ENCODE data around the gene FGFRL1.

FGFRL1 gene, protein sequence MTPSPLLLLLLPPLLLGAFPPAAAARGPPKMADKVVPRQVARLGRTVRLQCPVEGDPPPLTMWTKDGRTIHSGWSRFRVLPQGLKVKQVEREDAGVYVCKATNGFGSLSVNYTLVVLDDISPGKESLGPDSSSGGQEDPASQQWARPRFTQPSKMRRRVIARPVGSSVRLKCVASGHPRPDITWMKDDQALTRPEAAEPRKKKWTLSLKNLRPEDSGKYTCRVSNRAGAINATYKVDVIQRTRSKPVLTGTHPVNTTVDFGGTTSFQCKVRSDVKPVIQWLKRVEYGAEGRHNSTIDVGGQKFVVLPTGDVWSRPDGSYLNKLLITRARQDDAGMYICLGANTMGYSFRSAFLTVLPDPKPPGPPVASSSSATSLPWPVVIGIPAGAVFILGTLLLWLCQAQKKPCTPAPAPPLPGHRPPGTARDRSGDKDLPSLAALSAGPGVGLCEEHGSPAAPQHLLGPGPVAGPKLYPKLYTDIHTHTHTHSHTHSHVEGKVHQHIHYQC

DNA sequence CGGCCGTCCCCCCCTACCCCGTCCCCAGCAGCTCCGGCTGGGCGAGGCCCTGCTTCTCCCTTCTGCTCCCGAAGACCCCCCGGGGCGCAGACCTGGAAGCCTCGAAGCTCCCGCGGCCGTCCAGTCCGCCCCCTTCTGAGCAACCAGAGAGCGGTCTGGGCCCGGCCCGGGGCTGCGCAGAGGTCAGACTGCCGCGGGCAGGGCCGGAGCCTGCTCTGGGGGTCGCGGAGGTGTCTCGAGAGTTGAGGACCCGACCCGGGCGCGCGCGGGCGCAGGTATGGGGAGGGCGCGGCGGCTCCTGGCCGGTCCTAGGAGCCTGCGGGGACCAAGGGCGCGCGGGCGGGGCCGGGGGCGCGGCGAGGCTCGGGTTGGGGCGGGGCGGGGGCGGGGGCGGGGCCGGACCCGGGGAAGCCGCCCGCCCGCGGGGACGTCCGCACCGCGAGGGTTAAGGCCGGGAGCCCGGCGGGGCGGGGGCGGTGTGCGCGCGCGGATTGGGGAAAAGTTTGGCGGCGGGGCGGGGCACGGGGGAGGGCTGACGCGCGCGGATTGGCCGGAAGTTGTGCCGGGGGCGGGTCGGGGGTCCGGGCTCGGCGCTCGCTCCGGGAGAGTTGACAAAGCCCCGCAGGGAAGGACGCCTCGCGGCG is at the start of gene FGFRL1:
FGFRL1 (plus strand) TSS at position 605 of the 644 bp plus-strand sequence. CDS start 860 bp downstream, outside the sequence.
- DNase-seq: peak; percentile 92

DNA sequence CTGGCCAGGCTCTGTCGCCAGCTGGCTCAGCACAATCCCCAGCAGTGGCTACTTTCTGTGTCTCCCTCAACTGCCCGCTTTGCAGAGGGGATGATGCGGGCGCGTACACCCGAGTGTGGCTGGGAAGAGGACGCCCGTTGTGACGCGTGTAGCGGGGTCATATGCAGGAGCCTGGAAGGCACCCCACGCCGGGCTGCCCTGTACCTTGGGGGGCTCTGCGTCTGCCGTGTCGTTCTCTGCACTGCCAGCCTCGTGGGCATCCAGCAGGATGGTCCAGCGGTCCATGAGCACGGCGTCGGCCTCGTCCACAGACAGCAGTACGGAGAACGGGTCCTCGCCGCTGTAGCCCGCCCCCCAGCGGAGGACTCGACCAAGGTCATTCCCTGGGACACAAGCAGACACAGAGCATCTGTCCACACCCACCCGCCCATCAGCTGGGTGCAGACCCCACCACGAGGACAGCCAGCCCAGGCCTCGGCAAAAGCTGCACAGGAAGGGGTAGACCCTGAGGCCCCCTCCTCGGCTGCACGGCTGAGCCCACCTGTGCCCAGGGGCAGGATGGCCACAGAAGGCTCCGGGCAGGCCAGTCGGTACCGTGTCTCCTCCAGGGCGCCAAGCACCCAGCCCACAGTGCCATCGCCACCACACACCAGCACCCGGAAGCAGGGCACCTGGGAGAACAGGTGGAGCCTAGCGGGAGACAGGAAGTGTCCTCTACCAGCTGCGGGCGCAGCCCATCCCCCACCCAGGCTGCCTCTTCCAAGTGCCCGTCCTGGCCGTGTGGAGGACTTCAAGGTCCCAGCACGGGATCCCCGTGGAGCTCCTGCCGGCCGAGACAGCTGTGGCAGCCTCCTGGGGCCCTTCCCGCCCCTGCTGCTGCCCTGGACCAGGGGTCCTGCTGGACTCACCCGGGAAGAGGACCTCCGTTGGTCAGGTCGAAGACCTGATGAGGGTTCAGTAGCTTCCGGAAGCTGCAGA is 48.9 kb upstream of the FGFRL1 start:
- no peak for DNase-seq

DNA sequence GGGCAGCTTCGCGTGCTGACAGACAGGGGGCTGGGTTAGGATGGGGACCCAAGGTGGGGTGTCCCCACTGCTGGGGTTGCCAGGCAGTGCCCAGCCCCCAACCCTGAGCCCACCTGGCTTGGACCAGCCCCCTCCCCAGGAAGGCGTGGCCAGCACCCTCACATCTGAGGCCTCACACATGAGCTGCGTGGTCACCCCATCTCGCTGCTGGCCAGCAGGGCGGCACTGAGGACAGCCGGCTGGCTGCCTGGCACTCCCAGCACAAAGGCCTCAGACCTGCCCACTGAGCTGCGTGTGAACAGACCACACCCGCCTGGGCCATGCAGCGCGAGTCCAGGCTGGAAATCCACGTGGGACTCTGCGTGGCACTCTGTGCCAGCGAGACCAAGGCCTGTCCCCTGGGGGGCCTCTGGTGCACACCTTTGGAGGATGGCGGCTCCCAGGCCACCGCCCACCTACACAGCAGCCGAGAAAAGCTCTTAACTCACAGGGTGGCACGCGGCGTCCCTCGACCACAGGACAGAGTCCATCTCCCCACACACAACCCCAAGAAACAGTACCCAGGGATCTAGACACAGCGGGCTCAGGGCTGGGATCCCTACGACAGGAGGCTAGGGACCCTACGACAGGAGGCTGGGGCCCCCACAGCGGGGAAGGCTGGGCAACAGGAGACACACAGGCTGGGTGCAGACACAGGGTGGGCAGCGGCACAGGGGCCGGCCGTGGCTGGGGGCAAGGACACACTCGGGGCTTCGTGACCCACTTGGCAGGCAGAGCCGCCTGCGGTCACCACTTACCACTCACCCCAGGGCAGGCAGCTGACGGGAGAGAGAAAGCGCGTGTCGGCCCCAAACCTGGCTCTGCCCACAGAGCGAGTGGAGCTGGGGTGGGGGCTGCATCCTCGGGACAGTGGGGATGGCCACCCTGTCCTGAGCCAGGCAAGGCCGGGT is 47.9 kb upstream of the FGFRL1 start:
- DNase-seq: no peak

DNA sequence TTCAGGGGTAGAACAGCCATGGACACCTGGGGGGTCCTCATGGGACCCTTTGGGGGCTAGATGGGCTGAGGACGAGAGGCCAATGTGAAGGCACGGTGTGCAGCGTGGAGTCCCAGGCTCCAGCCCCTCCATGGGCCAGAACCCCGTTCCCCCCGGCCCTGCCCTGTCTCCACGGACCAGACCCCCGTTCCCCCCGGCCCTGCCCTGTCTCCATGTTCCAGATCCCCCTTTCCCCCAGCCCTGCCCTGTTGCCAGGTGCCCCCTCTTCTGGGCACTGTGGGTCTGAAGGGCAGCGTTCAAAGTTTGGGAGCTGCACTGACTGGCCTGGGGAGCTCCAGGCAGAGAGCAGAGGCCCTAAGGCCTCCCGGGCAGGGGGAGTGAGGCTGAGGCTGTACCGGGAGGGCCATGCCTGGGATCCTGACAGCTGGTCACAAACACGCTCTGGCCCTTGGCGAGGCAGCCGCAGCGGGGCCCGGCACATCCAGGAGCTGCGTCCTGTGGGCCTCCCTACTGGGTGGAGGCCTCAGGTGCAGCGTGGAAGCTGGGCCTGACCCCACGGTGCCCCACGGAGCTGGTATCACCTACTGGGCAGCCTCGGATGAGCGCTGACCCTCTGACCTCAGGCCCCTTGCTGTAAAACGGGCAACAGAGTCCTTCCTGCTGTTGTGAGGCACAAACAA is 46.9 kb upstream of the FGFRL1 start:
- DNase-seq: no peak

DNA sequence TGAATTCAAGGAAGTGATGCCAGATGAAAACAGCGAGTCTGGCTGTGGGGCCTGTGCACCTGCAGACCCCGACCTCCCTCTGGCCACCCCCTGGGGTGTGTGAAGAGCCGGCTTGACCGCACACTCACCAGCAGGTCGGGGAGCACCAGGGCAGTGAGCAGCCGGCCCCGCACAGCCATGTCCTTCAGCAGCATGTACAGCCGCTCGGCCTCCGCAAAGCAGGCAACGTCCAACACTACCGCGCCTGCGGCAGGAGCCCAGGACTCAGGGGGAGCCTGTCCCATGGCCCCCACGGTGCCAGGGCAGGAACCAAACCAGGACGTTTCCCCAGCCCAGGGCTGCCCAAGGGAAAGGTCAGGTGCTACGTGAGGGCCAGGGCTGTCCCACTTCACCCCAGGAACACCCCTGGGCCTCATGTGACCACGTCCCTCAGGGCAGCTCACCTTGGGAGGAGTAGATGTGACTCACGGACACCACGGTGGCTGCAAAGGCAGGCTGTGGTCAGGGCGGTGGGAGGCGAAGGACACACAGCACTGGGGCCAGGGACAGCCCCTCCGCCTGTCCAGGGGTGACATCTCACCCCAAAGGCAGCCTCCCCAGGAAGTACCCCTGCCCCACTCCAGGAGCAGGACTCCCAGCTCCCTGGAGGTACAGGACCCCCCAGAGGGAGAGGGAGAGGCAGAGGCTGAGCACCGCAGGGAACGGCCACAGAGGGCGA is 46.2 kb upstream of the FGFRL1 start:
- DNase-seq: no peak

DNA sequence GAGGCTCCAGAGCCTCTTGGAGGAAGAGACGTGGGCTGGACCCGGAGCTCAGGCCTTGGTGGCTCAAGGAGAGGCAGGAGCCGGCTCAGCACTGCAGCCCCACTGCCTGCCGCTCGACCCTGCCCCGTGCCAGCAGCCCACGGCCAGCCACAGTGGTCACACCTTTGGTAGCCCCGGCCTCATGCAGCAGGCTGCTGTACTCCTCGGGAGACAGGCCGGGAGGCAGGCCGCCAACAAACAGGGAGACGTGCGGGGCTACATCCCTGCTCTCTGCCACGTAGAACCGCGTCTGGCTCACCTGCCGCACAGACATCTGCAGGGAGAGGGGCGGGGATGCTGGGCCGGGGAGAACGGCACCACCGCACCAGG is 45.7 kb upstream of the FGFRL1 start:
- DNase-seq: no peak

DNA sequence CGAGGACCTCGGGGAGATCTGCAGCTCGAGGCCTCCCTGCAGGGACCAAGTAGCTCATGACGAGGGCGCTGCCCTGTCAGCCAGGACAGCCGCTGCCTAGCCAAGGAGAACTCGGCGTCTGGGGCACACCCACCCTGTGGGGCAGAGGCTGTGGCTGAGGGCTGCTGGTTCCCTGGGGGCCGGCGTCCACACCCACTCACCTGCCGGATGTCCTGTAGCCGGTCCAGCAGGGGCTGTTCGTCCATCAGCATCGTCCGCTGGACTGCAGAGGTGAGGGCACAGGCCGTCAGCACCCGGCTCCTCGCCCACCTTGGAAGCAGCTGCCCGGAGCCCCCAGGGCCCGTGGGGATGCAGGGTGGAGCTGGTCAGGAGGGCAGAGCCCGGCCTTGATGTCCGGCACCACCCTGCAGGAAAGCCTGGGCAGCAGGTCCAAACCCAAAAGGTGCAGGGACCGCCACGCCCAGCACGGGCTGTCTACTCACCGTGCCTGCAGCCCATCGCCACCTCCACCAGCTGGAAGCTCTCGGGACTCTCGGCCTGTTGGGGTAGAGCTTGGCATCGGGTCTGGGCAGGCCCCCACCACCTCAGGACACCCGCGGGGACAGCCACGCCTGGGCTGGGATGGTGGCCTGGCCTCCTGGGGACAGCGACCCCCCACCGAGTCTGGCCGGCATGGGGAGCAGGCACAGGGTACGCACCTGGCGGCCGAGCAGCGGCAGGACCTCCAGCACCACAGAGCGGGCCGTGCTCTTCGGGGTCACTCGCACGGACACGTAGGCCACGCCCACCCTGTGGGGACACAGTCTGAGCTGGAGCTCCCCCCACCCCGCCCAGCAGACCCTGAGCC is 44.9 kb upstream of the FGFRL1 start:
- DNase-seq: no peak

DNA sequence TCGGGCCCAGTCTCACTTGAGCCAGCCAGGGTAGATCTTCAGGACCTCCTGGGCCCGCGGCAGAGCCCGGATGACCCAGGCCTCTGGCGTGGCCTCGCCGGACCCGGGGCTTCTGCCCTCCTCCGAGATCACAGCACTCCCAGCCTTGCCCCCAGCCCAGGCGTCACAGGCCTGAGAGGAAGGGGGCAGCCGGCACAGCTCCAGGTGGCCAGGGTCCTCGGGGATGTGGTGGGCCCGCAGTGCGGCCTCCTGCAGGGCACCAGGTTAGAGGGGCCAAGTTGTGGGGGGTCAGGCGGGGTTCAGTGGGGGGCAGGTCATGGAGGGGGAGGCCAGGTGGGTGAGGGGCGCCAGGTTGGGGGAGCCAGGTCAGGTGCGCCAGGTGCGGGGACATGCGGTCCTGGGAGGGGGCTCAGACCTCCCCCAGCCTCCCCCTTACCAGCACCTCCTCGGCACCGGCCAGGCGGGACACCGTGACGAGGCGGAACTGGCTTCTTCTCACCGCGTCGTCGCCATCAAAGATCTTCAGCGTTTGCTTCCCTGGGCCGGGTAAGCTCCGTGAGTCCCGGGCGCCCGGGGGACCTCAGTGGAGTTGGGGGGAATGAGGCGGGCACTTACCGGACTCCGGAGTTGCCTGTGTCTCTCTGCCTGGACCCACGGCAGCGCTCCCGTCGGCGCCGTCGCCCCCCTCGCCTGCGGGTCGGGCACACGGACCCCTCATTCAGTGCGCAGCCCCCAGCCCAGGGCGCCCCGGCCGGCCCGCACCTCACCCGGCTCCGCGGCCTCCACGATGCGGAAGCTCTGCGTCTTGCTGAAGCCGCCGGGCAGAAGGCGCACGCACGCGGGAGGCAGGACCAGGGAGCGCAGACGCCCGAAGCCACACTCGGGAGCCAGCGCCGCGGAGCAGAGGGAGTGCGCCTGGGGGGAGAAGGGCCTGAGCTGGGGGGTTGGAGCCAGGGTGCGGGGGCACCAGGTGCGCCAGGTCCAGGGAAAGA is 44.0 kb upstream of the FGFRL1 start:
- peak; percentile 10 for DNase-seq

DNA sequence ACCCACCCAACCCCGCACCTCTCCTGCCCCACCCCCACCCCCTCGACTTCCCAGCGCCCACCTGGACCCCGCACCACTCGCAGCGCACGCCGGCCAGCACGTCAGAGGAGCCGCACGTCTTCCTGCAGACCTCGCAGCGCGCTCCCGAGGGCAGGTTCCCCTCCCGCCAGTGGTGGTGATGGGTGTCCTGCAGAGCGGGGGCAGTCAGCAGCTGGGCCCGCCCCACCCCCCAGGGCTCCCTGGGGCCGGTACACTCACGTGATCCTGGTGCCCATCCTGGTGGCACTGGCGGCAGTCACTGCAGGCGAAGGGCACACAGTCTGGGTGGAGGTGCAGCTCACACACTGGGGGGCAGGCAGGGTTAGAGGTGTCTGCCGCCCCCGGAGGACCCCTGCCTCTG is 43.2 kb upstream of the FGFRL1 start:
- no peak for DNase-seq

DNA sequence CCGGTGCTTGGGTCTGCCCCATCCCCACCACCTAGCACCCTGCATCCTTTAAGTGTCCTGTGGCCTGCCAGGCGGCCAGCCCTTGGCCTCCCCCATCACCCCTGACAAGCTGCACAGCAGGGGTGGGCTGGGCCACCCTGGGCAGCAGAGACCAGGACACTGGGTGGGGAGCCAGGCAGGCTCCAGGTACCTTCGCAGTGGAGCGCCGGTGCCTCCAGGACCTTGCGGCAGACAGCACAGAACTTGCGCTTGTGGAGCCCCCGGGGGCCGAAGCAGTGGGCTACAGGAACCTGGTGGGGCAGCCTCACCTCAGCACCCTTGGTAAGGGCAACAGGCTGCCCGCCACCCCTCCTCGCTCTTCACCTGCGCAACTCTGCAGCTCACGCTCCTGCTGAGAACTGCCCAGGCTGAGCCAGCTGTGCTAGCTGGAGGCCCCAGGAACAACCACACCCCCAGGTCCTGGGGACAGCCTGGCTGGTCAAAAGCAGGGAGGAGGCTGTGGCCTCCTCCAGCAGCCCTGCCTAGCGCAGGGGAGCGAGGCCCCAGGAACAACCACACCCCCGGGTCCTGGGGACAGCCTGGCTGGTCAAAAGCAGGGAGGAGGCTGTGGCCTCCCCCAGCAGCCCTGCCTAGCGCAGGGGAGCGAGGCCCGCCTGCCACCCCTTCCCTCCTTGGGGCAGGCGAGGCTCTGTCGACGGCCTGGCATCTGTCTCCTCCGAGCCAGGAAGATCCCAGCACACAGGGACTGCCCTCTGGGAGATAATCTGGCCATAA is 42.6 kb upstream of the FGFRL1 start:
- DNase-seq: no peak

DNA sequence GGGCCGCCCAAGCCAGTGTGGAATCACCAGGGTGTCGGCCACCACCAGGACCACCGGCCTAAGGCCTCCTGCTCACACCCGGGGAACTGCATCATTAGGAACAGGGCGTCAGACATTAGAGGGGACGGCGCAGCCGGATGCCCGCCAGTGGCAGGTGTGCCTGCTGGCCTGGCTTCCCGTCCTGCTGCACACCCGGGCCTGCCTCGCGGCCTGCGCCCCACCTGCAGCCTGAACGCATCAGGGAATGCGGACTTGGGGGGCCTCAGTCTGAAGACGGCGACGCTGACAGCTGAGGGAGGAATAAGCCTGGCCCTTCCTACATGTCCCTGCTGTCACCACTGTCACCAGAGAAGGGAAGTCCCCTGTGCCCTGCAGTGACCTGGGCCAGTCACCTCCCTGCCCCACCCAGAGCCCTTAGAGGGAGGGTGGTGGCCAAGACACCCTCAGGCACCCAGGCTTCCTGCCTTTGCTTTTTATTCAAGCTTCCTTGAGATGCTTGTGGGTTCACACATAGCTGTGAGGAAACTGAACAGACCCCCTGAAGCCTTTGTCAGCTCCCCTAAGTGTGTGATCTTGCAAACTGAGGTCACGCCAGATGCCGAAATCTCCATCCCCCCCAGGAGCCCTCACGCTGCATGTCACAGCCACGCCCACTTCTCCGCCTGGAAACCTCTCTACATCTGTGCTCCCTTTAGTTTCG is 41.2 kb upstream of the FGFRL1 start:
- DNase-seq: no peak

DNA sequence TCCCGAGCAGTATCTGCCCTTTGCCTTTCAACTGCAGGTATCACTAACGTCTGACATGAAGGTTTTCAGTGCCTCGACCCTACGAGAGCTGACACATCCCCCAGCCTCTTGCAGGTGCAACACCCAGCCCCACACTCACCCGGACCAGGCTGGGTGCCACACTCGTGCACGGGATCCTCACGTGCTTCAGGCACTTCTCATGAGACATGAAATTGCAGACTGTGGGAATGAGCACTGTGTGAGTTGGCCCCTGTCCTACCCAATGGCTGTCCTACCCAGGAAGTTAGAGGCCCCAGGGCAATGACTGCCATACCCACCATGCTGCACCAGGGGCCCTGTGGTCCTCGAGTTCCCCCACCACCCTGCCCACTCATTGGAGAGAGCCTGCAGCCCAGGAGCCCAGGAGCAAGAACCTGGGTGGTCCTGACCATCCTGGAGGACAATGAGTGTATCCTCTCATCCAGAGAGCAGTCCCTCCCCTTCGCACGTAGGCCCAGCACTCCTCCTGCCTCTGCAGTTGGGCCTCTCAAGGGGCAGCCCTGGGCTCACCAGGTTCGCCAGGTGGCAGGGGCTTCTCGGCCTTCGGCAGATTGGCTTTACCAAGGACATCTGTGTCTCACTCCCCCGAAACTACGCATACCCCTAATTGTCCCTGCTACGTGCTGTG is 40.4 kb upstream of the FGFRL1 start:
- no peak for DNase-seq

DNA sequence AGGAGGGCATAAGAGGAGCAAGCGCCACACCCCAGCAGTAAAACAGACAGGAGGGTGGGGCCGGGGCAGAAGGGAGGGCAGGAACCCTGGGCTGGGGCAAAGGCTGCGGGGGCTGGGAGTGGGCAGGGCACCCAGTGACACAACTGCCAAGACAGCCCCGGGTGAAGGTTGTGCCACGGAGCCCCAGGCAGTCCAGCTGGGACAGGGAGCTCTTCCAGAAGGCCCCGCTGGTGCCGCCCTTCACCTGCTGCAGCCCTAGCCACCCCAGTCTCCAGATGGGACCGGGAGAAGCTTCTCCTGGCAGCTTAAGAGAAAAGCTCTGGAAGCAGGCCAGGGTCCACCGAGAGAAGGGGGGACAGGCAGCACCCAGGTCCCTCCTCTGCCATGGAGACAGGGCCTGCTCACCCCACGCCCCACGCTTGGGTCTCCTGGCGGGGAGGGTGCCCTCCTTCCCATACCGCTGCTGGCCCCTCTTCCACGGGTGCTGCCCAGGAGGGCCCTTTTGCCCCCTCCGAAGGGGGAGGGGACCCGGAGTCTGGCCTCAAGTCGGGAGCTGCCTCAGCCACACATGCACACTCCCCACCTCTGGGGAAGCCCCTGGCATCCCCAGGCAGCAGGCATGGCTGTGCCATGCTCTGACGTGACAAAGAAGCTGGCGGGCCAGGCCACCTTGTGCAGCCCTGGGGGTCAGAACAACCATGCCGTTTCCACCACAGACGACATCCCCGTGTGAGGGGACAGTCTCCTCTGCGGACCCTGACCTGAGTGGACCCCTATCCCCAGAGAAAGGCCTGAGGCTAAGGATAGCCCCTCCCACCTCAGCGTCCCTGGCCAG is 39.5 kb upstream of the FGFRL1 start:
- no peak for DNase-seq

DNA sequence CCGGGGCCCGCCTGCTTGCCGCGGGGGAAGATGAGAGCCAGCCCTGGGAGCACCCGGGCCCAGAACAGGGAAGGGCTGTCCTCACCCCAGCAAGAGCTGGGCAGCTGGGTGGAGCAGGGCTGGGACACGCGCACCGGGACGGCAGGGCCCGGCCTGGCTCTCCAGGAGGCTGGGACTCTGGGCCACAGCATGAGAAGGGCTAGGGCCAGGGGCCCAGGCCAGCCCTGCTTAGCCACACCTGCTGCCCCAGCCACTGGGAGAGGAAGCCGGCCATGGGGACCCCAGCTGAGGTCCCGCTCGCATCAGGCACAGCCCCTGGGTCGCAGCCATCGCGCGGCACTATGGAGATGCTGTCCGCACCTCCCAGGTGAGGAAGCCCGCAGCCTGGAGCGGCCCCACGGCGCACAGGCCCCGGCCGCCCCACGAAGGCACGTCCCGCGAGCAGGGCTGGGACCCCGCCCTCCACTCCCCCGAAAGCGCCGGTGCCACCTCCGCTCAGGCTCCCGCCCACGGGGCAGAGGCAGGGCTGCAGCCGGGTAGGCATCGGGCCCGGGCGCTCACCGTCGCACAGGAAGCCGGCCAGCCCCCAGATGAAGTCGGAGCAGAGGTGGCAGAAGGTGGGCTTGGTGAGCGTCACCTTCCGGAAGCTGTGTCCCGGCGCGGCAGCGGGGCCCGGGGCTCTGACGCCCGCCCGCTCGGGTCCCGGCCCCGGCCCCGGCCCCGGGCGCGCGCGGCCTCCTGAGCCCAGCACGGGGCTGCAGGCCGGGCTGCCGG is 38.6 kb upstream of the FGFRL1 start:
- DNase-seq: peak; percentile 24
